K562 (cell line): ENCODE measurements around the gene MYL4. TPM values are rescaled to one million over a fixed set of nuclear protein-coding genes. Genes with fewer than 3 reads are reported as not detected.

Experiments
- ATAC-seq: fragments of 200-7000 bp; cut with Tn5 transposase; 3 replicates; pipeline ENCODE4 v1.9.1; 2020; ENCODE audit warnings: moderate library complexity
- BruUV-seq: library from RNA; stranded (reverse); fragments of 400-500 nt; replicated peaks from 2 replicates; lab custom pipeline; 2021; lab: Mats Ljungman, UMichigan
- CTCF ChIA-PET: fragments of 300-600 bp; formaldehyde crosslinking; extraction: SDS; loops from one replicate; lab custom pipeline; 2021; ENCODE audit warnings: low intra/inter-chr PET ratio; lab: Yijun Ruan, JAX
- POLR2A ChIA-PET: fragments of 300-600, 350-650 bp; sonication (Branson Sonifier 250); formaldehyde crosslinking; extraction: SDS; loops from one replicate; lab custom pipeline; 2021; ENCODE audit warnings: antibody characterized with exemption, inconsistent platforms; lab: Yijun Ruan, JAX
- DNase-seq, 4 experiments: peaks; one replicate each; pipeline versions ENCODE4 v3.0.0 to v3.0.0-alpha.2; 2011 to 2018; ENCODE audit warnings: low spot score in 3 of 4, mixed read lengths in 3 of 4; ENCODE audit errors: extremely low read depth in 1 of 4
- FAIRE-seq: peaks from 2 replicates; lab custom pipeline; 2011; peaks lifted over from hg19 to GRCh38; lab: Jason Lieb, UNC
- H2AFZ ChIP-seq: 2 replicates; pipeline ENCODE4 v1.6.0; 2011; ENCODE audit warnings: low read depth, low read length, control low read depth, inconsistent platforms
- H3K27ac ChIP-seq: fragments of 200-600 bp; 3 replicates; pipeline ENCODE4 v1.8.0; 2011; ENCODE audit warnings: low read depth, mild to moderate bottlenecking, control low read depth, inconsistent platforms, low read length, moderate library complexity, mixed read lengths; ENCODE audit errors: extremely low read depth
- H3K27me3 ChIP-seq, 2 experiments: fragments of 300-600 bp in 1 of 2; 2 replicates in 1 of 2; 3 replicates in 1 of 2; pipeline versions ENCODE4 v1.6.0 to v1.8.0; 2011; ENCODE audit warnings: inconsistent platforms in 2 of 2, low read length in 2 of 2, mild to moderate bottlenecking in 1 of 2, mixed read lengths in 1 of 2, moderate library complexity in 1 of 2; ENCODE audit not compliant: control insufficient read depth in 2 of 2, insufficient read depth in 2 of 2
- H3K36me3 ChIP-seq: fragments of 300-600 bp; 3 replicates; pipeline ENCODE4 v1.8.0; 2011; ENCODE audit warnings: mild to moderate bottlenecking, low read length, inconsistent platforms; ENCODE audit not compliant: control insufficient read depth, insufficient read depth
- H3K4me1 ChIP-seq, 2 experiments: fragments of 200-600 bp in 1 of 2; replicated peaks in 1 of 2; 2 replicates in 1 of 2; 3 replicates in 1 of 2; pipeline versions ENCODE4 v1.5.1 to v1.8.0; 2011; ENCODE audit warnings: inconsistent platforms in 2 of 2, low read length in 2 of 2, mild to moderate bottlenecking in 1 of 2, mixed read lengths in 1 of 2, moderate library complexity in 1 of 2; ENCODE audit not compliant: control insufficient read depth in 2 of 2, insufficient read depth in 2 of 2
- H3K4me2 ChIP-seq: 2 replicates; pipeline ENCODE4 v1.6.1; 2011; ENCODE audit warnings: low read length, control low read depth, inconsistent platforms, mixed read lengths; ENCODE audit not compliant: insufficient read depth
- H3K4me3 ChIP-seq: fragments of 200-600 bp; sonication (generic), shearing (Covaris generic); 2 replicates; pipeline ENCODE4 v1.5.1; 2016; ENCODE audit warnings: control low read depth, inconsistent platforms
- H3K79me2 ChIP-seq: fragments of 200-600 bp; 3 replicates; pipeline ENCODE4 v1.8.0; 2011; ENCODE audit warnings: low read length, inconsistent platforms; ENCODE audit not compliant: control insufficient read depth, insufficient read depth
- H3K9ac ChIP-seq, 2 experiments: 2 replicates each; pipeline versions ENCODE4 v1.6.0 to v1.6.1; 2011; ENCODE audit warnings: low read depth in 2 of 2, low read length in 2 of 2, control low read depth in 1 of 2, inconsistent platforms in 1 of 2, mild to moderate bottlenecking in 1 of 2, mixed read lengths in 1 of 2; ENCODE audit not compliant: insufficient read depth in 1 of 2
- H3K9me1 ChIP-seq: one replicate; pipeline ENCODE4 v1.6.0; 2011; ENCODE audit warnings: inconsistent platforms, mild to moderate bottlenecking, low read length, moderate library complexity; ENCODE audit not compliant: control insufficient read depth, insufficient read depth
- H3K9me3 ChIP-seq: replicated peaks from 2 replicates; pipeline ENCODE4 v1.5.1; 2011; ENCODE audit warnings: low read depth, low read length, inconsistent platforms; ENCODE audit not compliant: control insufficient read depth, insufficient read depth
- H4K20me1 ChIP-seq: replicated peaks from 2 replicates; pipeline ENCODE4 v1.6.1; 2011; ENCODE audit warnings: low read length, inconsistent platforms, mixed read lengths; ENCODE audit not compliant: control insufficient read depth, insufficient read depth
- BCL6 ChIP-seq: fragments of 250-450 bp; sonication (Bioruptor Pico); IDR thresholded peaks from 2 replicates; pipeline ENCODE4 v1.4.0; 2020
- CBFA2T3 ChIP-seq: fragments of 450-650 bp; IDR thresholded peaks from 2 replicates; pipeline ENCODE4 v1.6.1; 2017
- ELF1 ChIP-seq: fragments of 200-800 bp; sonication (Bioruptor generic); IDR thresholded peaks from 2 replicates; pipeline ENCODE4 v1.6.1; 2016; ENCODE audit warnings: missing genetic modification characterization, missing compliant biosample characterization
- RAD21 ChIP-seq, 2 experiments: fragments of 250-450 bp in 1 of 2; fragments of 450-650 bp in 1 of 2; sonication (Bioruptor Pico) in 1 of 2; formaldehyde crosslinking in 1 of 2; IDR thresholded peaks in 1 of 2; conservative IDR thresholded peaks in 1 of 2; 2 replicates each; pipeline versions ENCODE4 v1.4.0 to v1.8.0; 2020 to 2022; ENCODE audit warnings: mild to moderate bottlenecking in 2 of 2, moderate library complexity in 1 of 2
- SMARCB1 ChIP-seq: IDR thresholded peaks from 2 replicates; pipeline ENCODE4 v1.6.1; 2011; ENCODE audit warnings: improper control_type of control experiment, low read depth; ENCODE audit not compliant: insufficient read length
- YBX1 ChIP-seq: fragments of 450-650 bp; IDR thresholded peaks from 2 replicates; pipeline ENCODE4 v1.7.1; 2016; ENCODE audit warnings: mild to moderate bottlenecking
- ZBTB8A ChIP-seq: fragments of 450-650 bp; IDR thresholded peaks from 2 replicates; pipeline ENCODE4 v1.6.1; 2018; ENCODE audit warnings: mild to moderate bottlenecking, moderate library complexity; ENCODE audit not compliant: partially characterized antibody
- ZKSCAN1 ChIP-seq: fragments of 150-350 bp; IDR thresholded peaks from 2 replicates; pipeline ENCODE4 v1.6.1; 2016; ENCODE audit warnings: low read depth, low read length
- ZKSCAN8 ChIP-seq: fragments of 200-800 bp; sonication (Bioruptor generic); IDR thresholded peaks from 2 replicates; pipeline ENCODE4 v1.6.1; 2016; ENCODE audit warnings: missing genetic modification characterization, missing compliant biosample characterization
- ZNF143 ChIP-seq: sonication (generic); formaldehyde crosslinking; IDR thresholded peaks from 2 replicates; pipeline ENCODE4 v1.9.0; 2022; ENCODE audit warnings: mild to moderate bottlenecking, missing genetic modification reagents
- ZNF212 ChIP-seq: fragments of 450-650 bp; formaldehyde crosslinking; IDR thresholded peaks from 2 replicates; pipeline ENCODE4 v1.4.0; 2020; ENCODE audit warnings: mild to moderate bottlenecking
- ZNF551 ChIP-seq: fragments of 250-450 bp; sonication (Bioruptor Pico); IDR thresholded peaks from 2 replicates; pipeline ENCODE4 v1.5.0; 2021; ENCODE audit warnings: mild to moderate bottlenecking, moderate library complexity
- in situ Hi-C: fragments of 300-500 bp; cut with MboI; formaldehyde crosslinking; loops from 4 replicates; pipeline ENCODE4 v1.15.0; 2018; ENCODE audit warnings: inconsistent platforms, mixed read lengths
- intact Hi-C: fragments of 100-400 bp; cut with micrococcal nuclease; formaldehyde crosslinking; loops from 2 replicates; pipeline ENCODE4 v1.14.2; 2022
- polyA plus RNA-seq, 8 experiments: library from polyadenylated mRNA; depleted of rRNA in 4 of 8; stranded (reverse) in 5 of 8; unstranded in 3 of 8; fragments of >200 nt; fragmentation: Nextera tagmentation in 2 of 8; fragmentation: Illumina TruSeq in 1 of 8; extraction: Ambion mirVana in 2 of 8; extraction: Trizol in 1 of 8; gene quantifications; 2 replicates each; pipeline versions ENCODE4 v1.2.1 to v1.2.3, GENCODE V29; 2011 to 2014; ENCODE audit warnings: inconsistent platforms in 1 of 8, missing spikeins in 1 of 8
- total RNA-seq, 7 experiments: library from RNA; depleted of rRNA in 6 of 7; stranded (reverse); fragments of >200 nt in 6 of 7; fragmentation: Illumina TruSeq in 2 of 7; extraction: Trizol in 2 of 7; gene quantifications; 2 replicates each; pipeline versions ENCODE4 v1.2.1 to v1.2.3, GENCODE V29; 2011 to 2021; ENCODE audit warnings: low replicate concordance in 1 of 7
- TF ChIP-seq, protein P1 (sequence below): sonication (generic); IDR thresholded peaks from 2 replicates; pipeline ENCODE4 v1.6.1; 2016
- TF ChIP-seq, protein P2 (sequence below): fragments of 450-650 bp; IDR thresholded peaks from 2 replicates; pipeline ENCODE4 v1.6.1; 2016; ENCODE audit warnings: low read depth, mild to moderate bottlenecking, moderate library complexity

Gene MYL4
- total and polyA plus RNA-seq, 9 of the 15 experiments (the other 6 are each of a cell fraction or from before 2014, with no cell fraction given) = 117 to 423 (median 221) TPM

DNA sequence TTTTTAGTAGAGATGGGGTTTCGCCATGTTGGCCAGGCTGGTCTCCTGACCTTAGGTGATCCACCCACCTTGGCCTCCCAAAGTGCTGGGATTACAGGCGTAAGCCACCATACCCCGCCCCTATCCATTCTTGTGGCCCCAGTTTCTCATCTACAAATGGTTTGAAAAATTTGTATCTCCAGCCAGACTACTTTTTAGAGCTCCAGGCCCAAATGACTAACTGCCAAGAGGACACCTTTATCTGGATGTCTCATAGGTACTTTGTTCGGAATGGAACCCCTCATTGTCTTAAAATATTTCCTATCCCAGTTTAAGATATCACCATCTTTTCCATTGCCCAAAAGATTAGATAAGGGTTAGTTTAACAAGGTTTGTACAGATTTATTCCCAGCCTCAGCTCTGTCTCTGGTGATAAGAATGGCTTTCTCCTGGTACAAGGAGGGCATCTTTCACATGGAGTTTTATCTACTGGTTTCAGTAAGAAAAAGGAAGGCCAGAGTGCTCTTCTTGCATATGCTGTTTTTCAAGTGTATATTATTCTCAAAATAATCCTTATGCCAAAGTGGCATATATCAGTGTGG, 15.1 kb upstream of the MYL4 start (continued):
- TF ChIP-seq ZNF143 (CRISPR knock-in tag) (no peak), ZKSCAN8 (CRISPR knock-in tag) (no peak), ZKSCAN1 (no peak), SMARCB1 (no peak), CBFA2T3 (peak; percentile 66), YBX1 (no peak)
- TF ChIP-seq, protein P1, sequence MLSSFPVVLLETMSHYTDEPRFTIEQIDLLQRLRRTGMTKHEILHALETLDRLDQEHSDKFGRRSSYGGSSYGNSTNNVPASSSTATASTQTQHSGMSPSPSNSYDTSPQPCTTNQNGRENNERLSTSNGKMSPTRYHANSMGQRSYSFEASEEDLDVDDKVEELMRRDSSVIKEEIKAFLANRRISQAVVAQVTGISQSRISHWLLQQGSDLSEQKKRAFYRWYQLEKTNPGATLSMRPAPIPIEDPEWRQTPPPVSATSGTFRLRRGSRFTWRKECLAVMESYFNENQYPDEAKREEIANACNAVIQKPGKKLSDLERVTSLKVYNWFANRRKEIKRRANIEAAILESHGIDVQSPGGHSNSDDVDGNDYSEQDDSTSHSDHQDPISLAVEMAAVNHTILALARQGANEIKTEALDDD = no peak

DNA sequence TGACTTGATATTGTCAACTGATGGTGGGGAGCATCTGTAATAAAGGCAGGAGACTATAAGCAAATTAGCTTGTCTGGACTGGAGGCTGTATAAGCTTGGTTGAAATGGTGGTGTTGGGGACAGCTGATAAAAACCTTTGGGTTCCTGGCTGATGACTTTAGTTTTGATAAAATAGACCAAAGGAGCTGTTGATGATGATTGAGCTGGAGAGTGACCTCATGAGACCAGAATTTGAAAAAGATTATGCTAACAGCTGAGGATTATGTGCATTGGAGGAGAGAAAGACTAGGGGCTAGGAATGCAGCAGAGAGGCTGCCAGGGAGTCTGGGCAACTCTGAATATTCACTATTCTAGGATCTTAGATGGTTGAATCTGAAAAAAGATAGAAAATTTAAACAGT, 11.3 kb upstream of the MYL4 start:
- Histone ChIP-seq H3K4me2 (peak overlapping the region; percentile 69), H4K20me1 (no peaks in the 10 kb centered on the region), H3K27ac (peak overlapping the region; percentile 43; the same call in 2 of the 3 replicates), H3K9ac (peak overlapping the region in 1 of 2 experiments; percentile 49; a peak in 2 of 4 replicates), H3K79me2 (no peaks in the 10 kb centered on the region), H3K4me3 (no peak overlapping the region; the same call in 1 of the 2 replicates), H3K27me3 (no peaks in the 10 kb centered on the region), H3K36me3 (no peaks in the 10 kb centered on the region), H3K9me3 (no peaks in the 10 kb centered on the region), H3K9me1 (no peaks in the 10 kb centered on the region), H2AFZ (peak overlapping the region; percentile 75; the same call in 1 of the 2 replicates), H3K4me1 (peaks cover 3 to 23% of the 10 kb centered on the region in 2 experiments; a peak in 3 of 5 replicates)
- peak; percentile 92 for FAIRE-seq
- ATAC-seq = peak; percentile 79
- peak in 2 of 4 experiments; percentile 68 to 84 for DNase-seq
- ChIA-PET CTCF (no interaction called here), POLR2A (interaction anchor here (0.6 to 4.2 kb wide), 8 partner anchors 8 to 1412 kb away, joined by 3 to 25 read pairs (median 3); partner anchors contain the start of genes CDC27 and MYL4)
- in situ Hi-C loops = no loop called here
- no TSS peak for BruUV-seq
- intact Hi-C loops = loop anchor here (1.0 kb wide), 1 partner anchor 11 kb away; the partner anchor contains the start of gene MYL4
- TF ChIP-seq, protein P2, sequence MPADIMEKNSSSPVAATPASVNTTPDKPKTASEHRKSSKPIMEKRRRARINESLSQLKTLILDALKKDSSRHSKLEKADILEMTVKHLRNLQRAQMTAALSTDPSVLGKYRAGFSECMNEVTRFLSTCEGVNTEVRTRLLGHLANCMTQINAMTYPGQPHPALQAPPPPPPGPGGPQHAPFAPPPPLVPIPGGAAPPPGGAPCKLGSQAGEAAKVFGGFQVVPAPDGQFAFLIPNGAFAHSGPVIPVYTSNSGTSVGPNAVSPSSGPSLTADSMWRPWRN = no peak
- TF ChIP-seq ELF1 (tag) (no peak), YBX1 (no peak), RAD21 (CRISPR knock-in tag; conservative IDR thresholded peaks at IDR 0.05 in 1 of 2, IDR thresholded peaks at IDR 0.05 in 1 of 2) (0 out of 4 replicates have a peak, but pooled peaks of 1 of the 2 experiments have one; percentile 13), BCL6 (CRISPR knock-in tag) (no peak), ZBTB8A (no peak), ZNF551 (CRISPR knock-in tag) (no peak), ZNF212 (CRISPR knock-in tag) (no peak)
